C4-2B (cell line): ENCODE data around the gene KCNQ1.

Experiments
- H3K27ac ChIP-seq: fragments of 450-650 bp; 2 replicates; pipeline ENCODE4 v1.5.1; 2017
- CTCF ChIP-seq: fragments of 450-650 bp; conservative IDR thresholded peaks from 2 replicates; pipeline ENCODE4 v1.5.1; 2017; ENCODE audit warnings: mild to moderate bottlenecking
- ZFX ChIP-seq: fragments of 450-650 bp; IDR thresholded peaks from 2 replicates; pipeline ENCODE4 v1.6.1; 2017

The KCNQ1 gene

GRCh38 chr11:2807801-2808241 lies 363.0 kb downstream of the KCNQ1 start:
- TF ChIP-seq ZFX, result no peak
- no peak for TF ChIP-seq CTCF
- H3K27ac ChIP-seq, result peak overlapping the region; percentile 37

DNA sequence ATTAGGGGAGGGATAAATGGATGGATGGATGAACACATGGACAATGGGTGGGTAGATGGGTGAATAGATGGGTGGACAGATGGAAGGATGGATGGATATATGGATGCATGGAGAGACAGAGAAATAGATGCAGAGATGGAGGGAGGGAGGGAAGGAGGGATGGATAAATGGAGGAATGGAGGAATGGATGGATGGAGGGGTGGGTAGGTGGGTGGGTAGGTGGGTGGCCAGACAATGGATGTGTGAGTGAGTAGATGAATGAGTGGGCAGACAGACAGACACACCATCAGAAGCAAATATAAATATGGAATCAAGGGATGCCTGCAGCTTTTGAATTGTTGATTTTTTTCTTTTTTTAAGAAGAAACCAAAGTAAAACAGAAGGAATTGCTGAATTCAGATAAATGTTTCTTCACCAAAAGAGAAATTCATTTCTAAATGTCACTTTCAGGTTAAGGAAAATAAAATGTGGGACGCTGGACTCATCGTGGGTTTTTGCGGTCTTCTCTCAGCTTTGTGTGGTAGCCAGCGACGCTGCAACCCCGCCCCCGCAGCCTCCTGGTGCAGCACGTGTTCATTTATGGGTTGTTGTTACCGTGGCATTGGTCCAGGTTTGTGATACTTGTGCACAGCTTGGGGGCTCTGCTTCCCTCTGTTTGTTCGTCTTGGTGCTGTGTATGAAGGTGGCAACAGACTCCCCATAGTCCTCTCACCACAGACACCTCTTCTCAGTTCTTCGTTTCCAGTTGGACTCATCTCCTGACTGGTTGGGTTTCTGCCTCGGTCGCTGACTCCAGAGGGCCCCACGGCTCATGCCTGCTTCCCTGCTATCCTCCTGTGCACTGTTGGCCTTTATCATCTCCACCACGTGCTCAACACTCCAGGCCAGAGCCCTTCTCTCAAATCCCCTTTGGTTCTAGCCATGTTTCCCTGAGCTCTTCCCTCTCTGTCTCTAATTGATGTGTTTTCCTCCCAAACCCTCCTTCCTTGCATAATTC lies 364.3 kb downstream of the KCNQ1 start:
- TF ChIP-seq ZFX (no peak), CTCF (no peak)
- no peak overlapping the region for H3K27ac ChIP-seq

- H3K27ac ChIP-seq, result no peak overlapping the region
- TF ChIP-seq ZFX (no peak), CTCF (no peak)
Observed at GRCh38 chr11:2809854-2810253, 365.0 kb downstream of the KCNQ1 start.

- H3K27ac ChIP-seq, result no peak overlapping the region
- TF ChIP-seq ZFX, result no peak
- no peak for TF ChIP-seq CTCF
Observed at GRCh38 chr11:2810411-2811205, 365.8 kb downstream of the KCNQ1 start.

DNA sequence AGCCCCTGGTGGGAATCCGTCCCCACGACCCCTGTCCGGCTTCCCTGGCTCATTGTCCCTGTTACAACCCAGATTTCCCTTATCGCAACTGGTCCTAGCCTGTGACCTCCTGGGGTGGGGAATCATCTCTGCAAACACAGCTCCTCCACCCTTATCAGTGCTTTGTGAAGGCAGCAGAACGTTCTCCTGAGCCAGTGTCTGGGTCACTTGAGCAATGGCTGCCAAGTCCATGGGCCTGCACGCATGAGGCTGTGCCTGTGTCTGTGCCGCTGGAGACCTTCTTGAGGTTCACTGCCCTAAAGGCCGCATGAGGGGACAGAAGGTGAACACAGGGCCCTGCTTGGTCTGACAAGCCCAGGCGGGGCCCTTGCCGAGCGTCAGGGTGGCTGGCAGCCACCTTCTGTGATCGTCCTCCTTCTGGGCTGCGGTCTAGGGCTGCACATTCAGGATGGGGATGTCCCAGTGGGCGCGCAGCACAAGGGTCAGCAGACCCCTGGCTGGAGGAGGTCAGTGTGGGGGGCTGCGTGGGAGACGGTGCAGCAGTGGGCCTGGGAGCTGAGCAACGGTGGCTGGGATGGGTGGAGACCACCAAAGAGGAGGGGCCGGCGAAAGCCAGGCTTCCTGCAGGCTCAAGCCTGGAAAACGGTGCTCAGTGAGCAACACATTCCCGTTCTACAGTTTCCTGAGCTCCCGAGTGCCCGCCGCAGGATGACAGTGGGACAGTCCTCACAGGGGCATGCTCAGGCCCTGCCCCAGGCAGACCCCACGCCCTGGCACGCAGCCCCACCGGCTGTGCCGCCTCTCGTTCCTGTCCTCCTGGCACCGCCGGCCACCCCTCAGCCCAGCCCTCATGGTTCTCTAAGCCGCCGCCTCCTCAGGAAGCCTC lies 366.6 kb downstream of the KCNQ1 start:
- no peak overlapping the region for H3K27ac ChIP-seq
- TF ChIP-seq CTCF, result no peak
- no peak for TF ChIP-seq ZFX

GRCh38 chr11:2812371-2812991 lies 367.7 kb downstream of the KCNQ1 start:
- TF ChIP-seq ZFX, result no peak
- TF ChIP-seq CTCF, result no peak
- no peak overlapping the region for H3K27ac ChIP-seq
